Mucosa of stomach (tissue), 1 donor: ENCODE data around the gene TDRD10.
"Not testable (repeated sequence)": the region's sequence is repeated elsewhere in the genome, so short reads cannot be mapped to it uniquely, and the experiment has no call there.

Experiments used
- H3K27me3 ChIP-seq: one replicate; pipeline ENCODE4 v1.7.0; 2013; ENCODE audit warnings: mild to moderate bottlenecking, low read length; ENCODE audit not compliant: control insufficient read depth, insufficient read depth
- H3K36me3 ChIP-seq: one replicate; pipeline ENCODE4 v1.7.0; 2013; ENCODE audit warnings: low read length; ENCODE audit not compliant: control insufficient read depth, insufficient read depth
- H3K4me1 ChIP-seq: one replicate; pipeline ENCODE4 v1.7.0; 2013; ENCODE audit warnings: mild to moderate bottlenecking, low read length; ENCODE audit not compliant: control insufficient read depth, insufficient read depth
- H3K4me3 ChIP-seq: one replicate; pipeline ENCODE4 v1.7.0; 2013; ENCODE audit warnings: low read length
- H3K9ac ChIP-seq: one replicate; pipeline ENCODE4 v1.7.0; 2013; ENCODE audit warnings: mild to moderate bottlenecking, low read length, moderate library complexity
- H3K9me3 ChIP-seq: one replicate; pipeline ENCODE4 v1.7.0; 2013; ENCODE audit warnings: mild to moderate bottlenecking, low read length, moderate library complexity; ENCODE audit not compliant: control insufficient read depth
- donor health status: Pancreatic carcinoma.

The TDRD10 gene

GRCh38 chr1:154485106-154485505 is 16.9 kb upstream of the TDRD10 start:
- no peaks in the 10 kb centered on the region for H3K27me3 ChIP-seq
- H3K4me1 ChIP-seq, result no peaks in the 10 kb centered on the region
- no peaks in the 10 kb centered on the region for H3K36me3 ChIP-seq

DNA sequence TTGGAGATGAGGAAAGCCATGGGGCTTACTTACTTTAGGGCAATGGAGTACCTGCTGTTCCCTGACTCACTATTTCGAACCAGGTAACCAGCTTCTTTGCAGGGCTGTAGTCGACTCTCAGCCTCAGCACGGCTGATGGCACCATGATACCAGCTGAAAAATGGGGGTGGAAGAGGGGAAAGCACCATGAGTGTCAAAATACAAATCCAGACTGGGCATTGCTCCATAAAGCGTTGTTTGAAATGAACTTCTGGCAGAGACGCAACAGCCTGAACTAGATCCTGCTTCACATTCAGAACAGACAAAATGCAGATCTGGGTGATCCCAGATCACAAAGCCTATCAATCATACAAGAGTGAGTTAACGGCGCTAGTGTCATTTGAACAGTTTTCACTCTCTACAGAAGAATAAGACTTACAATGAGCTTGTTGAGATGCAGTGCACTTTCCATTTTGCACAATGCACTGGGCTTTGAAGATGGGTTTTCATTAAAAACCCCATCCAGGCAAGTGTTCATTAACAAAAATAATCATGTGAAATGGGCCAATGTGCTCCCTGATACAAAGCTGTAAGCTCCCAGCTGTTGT is 16.0 kb upstream of the TDRD10 start:
- Histone ChIP-seq H3K27me3 (no peaks in the 10 kb centered on the region), H3K9ac (no peak overlapping the region), H3K36me3 (no peaks in the 10 kb centered on the region), H3K9me3 (no peaks in the 10 kb centered on the region), H3K4me1 (no peaks in the 10 kb centered on the region), H3K4me3 (no peak overlapping the region)

More at GRCh38 chr1:154485106-154485505, 16.9 kb upstream of the TDRD10 start:
- H3K9me3 ChIP-seq, result no peaks in the 10 kb centered on the region
- H3K4me3 ChIP-seq, result no peak overlapping the region
- no peak overlapping the region for H3K9ac ChIP-seq

- H3K9ac ChIP-seq, H3K4me1 ChIP-seq, H3K36me3 ChIP-seq: not testable (repeated sequence)
Observed at GRCh38 chr1:154486756-154487155, 15.3 kb upstream of the TDRD10 start.

DNA sequence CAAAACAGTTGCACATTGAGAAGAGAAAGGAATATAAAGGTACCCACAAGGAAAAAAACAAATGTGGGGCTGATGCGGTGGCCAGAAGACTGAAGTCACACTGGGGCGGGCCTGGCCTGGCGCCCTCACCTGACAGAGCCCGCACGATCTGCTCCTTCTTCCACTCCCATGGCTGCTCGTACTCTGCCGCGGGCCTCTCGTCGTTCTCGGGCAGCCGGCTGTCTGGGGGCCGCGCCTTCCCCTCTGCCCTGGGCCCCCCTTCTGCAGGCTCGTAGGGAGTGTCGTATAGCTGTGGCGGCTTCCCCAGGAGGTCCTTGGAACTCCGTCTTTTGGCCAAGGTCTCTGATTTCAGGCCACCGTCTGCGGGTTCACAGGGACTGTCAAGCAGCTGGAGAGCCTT is 13.1 kb upstream of the TDRD10 start:
- Histone ChIP-seq H3K4me1 (no peaks in the 10 kb centered on the region), H3K27me3 (no peaks in the 10 kb centered on the region), H3K9ac (no peak overlapping the region), H3K4me3 (no peak overlapping the region), H3K36me3 (no peaks in the 10 kb centered on the region), H3K9me3 (no peaks in the 10 kb centered on the region)

More at GRCh38 chr1:154486756-154487155, 15.3 kb upstream of the TDRD10 start:
- H3K9me3 ChIP-seq, H3K4me3 ChIP-seq, H3K27me3 ChIP-seq: not testable (repeated sequence)

DNA sequence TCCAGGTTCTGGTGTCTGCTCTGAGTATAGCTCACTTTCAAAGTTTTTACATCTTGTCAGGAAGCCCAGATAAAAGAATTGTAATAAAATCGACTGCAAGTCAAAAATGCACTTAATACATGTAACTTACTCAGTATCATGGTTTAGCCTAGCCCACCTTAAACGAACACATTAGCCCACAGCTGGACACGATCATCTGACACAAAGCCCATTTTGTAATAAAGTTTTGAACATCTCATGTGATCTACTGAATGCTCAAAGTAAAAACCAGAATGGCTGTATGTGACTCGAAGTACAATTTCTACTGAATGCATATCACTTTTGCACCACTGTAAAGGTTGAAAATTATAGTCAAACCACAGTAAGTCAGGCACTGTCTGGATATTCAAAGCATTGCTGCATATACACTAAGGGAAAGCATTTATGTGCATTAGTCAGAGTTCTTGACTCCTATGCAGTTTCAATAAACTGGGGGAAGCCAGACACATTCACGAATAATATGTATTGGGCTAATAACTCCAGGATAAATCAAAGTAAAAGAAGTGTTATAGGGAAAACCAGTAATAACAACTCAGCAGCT is 12.2 kb upstream of the TDRD10 start:
- no peaks in the 10 kb centered on the region for H3K36me3 ChIP-seq
- H3K4me1 ChIP-seq, result no peaks in the 10 kb centered on the region
- no peaks in the 10 kb centered on the region for H3K9me3 ChIP-seq
- H3K27me3 ChIP-seq, result no peaks in the 10 kb centered on the region
- no peak overlapping the region for H3K9ac ChIP-seq
- no peak overlapping the region for H3K4me3 ChIP-seq

DNA sequence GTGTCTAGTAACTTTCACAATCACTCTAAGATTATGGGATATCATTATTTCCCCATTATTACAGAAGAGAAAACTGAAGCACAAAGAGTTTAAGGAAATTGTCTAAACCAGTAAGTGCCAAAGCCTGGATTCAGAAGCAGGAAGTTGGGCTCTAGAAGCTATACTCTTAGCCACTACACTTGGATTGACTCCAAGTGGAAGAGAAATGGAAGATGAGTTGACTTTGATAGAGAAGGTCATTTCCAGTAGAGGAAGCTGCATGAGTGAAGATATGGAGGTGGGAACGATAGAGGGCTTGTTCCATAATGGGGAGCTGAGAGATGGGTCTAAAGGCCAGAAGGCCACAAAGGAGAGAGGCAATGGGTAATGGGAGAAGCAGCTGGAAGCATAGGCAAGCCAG is 11.7 kb upstream of the TDRD10 start:
- Histone ChIP-seq H3K4me3 (no peak overlapping the region), H3K9ac (no peak overlapping the region), H3K9me3 (no peaks in the 10 kb centered on the region), H3K27me3 (no peaks in the 10 kb centered on the region), H3K4me1 (no peaks in the 10 kb centered on the region), H3K36me3 (no peaks in the 10 kb centered on the region)

DNA sequence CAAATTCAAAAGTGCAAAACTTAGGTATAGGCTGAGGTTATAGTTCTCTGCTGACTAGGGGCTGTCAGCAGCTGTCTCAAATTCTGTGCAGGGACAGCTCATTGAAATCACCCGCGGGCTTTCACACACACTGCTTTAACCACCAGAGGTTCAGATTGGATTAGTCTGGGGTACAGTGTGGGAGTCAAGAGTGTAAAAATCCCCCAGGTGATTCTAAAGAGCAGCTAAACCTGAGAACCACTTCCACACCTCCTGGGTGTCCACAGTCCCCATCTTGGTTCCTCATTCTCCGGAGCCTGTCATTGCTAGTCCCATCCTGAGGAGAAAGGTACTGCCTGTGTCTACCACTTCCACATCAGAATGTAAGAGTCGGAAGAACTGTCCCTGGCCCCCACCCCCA is 9.9 kb upstream of the TDRD10 start:
- H3K4me1 ChIP-seq, result no peaks in the 10 kb centered on the region
- H3K27me3 ChIP-seq, result no peaks in the 10 kb centered on the region

DNA sequence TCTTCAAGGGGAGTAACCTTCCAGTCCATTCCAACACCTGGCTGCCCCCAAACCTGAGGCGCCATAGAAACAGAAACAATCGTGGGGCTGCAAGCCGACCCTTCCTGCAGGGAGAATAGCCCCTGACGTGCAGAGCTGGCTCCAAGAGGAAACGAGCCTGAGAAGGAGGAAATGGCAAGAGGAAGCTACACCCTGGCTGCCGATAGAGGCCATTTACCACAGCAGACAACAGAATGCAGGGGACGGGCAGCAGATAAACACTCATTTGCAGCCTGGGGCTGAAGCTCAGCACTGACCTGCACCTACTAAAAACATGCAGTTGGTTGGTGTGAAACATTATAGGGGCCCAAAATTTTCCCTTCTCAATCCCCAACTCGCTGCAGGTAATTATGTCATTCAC is 8.7 kb upstream of the TDRD10 start:
- H3K9ac ChIP-seq, result no peak overlapping the region
- H3K27me3 ChIP-seq, result no peaks in the 10 kb centered on the region
- no peaks in the 10 kb centered on the region for H3K4me1 ChIP-seq
- H3K4me3 ChIP-seq, result no peak overlapping the region
- no peaks in the 10 kb centered on the region for H3K9me3 ChIP-seq
- no peaks in the 10 kb centered on the region for H3K36me3 ChIP-seq

More for the DNA sequence above, 9.9 kb upstream of the TDRD10 start:
- Histone ChIP-seq H3K4me3 (no peak overlapping the region), H3K36me3 (no peaks in the 10 kb centered on the region), H3K9me3 (no peaks in the 10 kb centered on the region), H3K9ac (no peak overlapping the region)

DNA sequence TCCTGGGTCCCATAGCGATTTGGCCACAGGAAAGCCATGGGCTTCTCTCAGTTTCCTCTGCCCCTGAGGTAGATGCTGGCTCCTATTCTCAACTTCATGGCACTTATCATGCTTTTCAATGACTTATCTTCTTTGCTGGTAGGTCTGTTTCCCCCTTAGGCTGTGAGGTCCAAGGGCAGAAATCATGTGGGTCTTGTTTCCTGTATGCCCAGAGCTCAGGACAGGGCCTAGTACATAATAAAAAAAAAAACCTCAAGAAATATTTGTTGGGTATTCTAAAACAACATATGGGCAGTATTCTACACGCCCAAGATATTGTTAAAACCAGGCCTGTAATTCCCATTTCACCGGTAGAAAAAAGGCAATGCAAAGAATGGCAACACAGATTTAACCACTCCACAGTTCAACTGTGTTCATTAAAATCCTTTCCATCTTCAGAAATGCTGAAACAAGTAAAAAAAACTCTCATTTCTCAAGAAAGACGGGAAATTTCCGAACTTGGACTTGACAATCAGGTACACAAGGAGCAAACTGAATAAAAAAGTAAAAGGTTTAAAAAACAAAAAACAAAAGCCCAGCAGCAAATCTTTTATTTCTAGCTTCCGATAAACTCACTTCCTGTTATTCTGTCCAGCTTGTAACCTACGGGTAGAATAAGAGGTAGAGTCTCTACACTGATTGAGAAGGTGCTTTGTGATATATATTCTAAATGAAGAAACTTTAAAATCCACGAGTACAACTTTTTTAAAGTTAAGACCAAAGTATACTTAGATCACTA is 6.3 kb upstream of the TDRD10 start:
- H3K27me3 ChIP-seq, result peaks cover 18% of the 10 kb centered on the region
- no peak overlapping the region for H3K9ac ChIP-seq
- no peak overlapping the region for H3K4me3 ChIP-seq
- no peaks in the 10 kb centered on the region for H3K4me1 ChIP-seq
- H3K36me3 ChIP-seq, result no peaks in the 10 kb centered on the region
- no peaks in the 10 kb centered on the region for H3K9me3 ChIP-seq

GRCh38 chr1:154496383-154496782 is 5.6 kb upstream of the TDRD10 start:
- Histone ChIP-seq H3K27me3 (peaks cover 25% of the 10 kb centered on the region), H3K4me1 (peaks cover 2% of the 10 kb centered on the region), H3K4me3 (no peak overlapping the region), H3K9ac (no peak overlapping the region), H3K36me3 (no peaks in the 10 kb centered on the region), H3K9me3 (no peaks in the 10 kb centered on the region)

- Histone ChIP-seq H3K9me3 (no peaks in the 10 kb centered on the region), H3K36me3 (no peaks in the 10 kb centered on the region), H3K9ac (no peak overlapping the region), H3K4me3 (no peak overlapping the region), H3K4me1 (peaks cover 5% of the 10 kb centered on the region), H3K27me3 (peaks cover 33% of the 10 kb centered on the region)
Observed at GRCh38 chr1:154497026-154497806, 4.8 kb upstream of the TDRD10 start.

DNA sequence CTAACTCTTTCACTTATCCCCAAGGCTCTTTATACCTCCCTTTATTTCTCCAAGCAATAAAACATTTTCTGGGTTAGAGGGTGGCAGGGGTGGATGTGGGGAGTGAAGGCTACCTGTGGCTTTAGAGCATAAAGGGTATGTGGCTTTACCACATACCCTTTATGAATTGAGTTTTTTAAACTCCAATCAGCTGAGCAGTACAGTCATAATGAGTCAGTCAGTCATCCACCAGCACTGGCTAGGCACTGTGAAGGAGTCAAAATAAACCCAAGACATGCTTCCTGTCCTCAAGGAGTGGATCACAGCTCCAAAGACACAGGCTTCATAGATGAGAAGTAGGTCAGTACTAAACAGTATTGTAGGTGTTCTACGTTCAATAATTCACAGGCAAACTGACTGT is 2.6 kb upstream of the TDRD10 start:
- no peaks in the 10 kb centered on the region for H3K9me3 ChIP-seq
- no peak overlapping the region for H3K9ac ChIP-seq
- H3K4me1 ChIP-seq, result peaks cover 5% of the 10 kb centered on the region
- peaks cover 49% of the 10 kb centered on the region for H3K27me3 ChIP-seq
- H3K36me3 ChIP-seq, result no peaks in the 10 kb centered on the region
- no peak overlapping the region for H3K4me3 ChIP-seq
